Bone marrow (tissue), 2 donors: ENCODE data around the gene CACNA2D4.

Source experiments
- DNase-seq, 2 donors: peaks; one replicate each; lab custom pipeline; 2025; lab: John Stamatoyannopoulos, UW

The CACNA2D4 gene

GRCh38 chr12:1778911-1779310 lies 139.5 kb downstream of the CACNA2D4 start:
- no peak for DNase-seq

GRCh38 chr12:1777798-1778197 lies 140.7 kb downstream of the CACNA2D4 start:
- DNase-seq = no peak

- no peak for DNase-seq
Measured at GRCh38 chr12:1776170-1776921, 142.1 kb downstream of the CACNA2D4 start.

GRCh38 chr12:1773937-1774655 lies 144.4 kb downstream of the CACNA2D4 start:
- no peak for DNase-seq

- DNase-seq = no peak
Measured at GRCh38 chr12:1769809-1770494, 148.5 kb downstream of the CACNA2D4 start.

- no peak for DNase-seq
Measured at GRCh38 chr12:1768615-1769014, 149.8 kb downstream of the CACNA2D4 start.

GRCh38 chr12:1767407-1768090 lies 150.9 kb downstream of the CACNA2D4 start:
- no peak for DNase-seq

- DNase-seq = no peak
Measured at GRCh38 chr12:1766110-1766509, 152.3 kb downstream of the CACNA2D4 start.

GRCh38 chr12:1763153-1763552 lies 155.3 kb downstream of the CACNA2D4 start:
- DNase-seq = no peak

GRCh38 chr12:1761857-1762256 lies 156.6 kb downstream of the CACNA2D4 start:
- no peak for DNase-seq

- no peak for DNase-seq
Measured at GRCh38 chr12:1760566-1761382, 157.7 kb downstream of the CACNA2D4 start.

GRCh38 chr12:1758887-1759286 lies 159.6 kb downstream of the CACNA2D4 start:
- no peak for DNase-seq

GRCh38 chr12:1758376-1758775 lies 160.1 kb downstream of the CACNA2D4 start:
- no peak for DNase-seq

GRCh38 chr12:1750300-1750699 lies 168.2 kb downstream of the CACNA2D4 start:
- no peak for DNase-seq

GRCh38 chr12:1749019-1749418 lies 169.4 kb downstream of the CACNA2D4 start:
- DNase-seq = no peak

- DNase-seq = no peak
Measured at GRCh38 chr12:1747609-1748008, 170.8 kb downstream of the CACNA2D4 start.

- no peak for DNase-seq
Measured at GRCh38 chr12:1744932-1745331, 173.5 kb downstream of the CACNA2D4 start.
